K562 (cell line): ENCODE results near the gene ELOVL7. TPM values are rescaled to one million over a fixed set of nuclear protein-coding genes. Genes with fewer than 3 reads are reported as not detected.

ENCODE experiments used
- ARID3A ChIP-seq: IDR thresholded peaks from 2 replicates; pipeline ENCODE4 v1.6.1; 2012; ENCODE audit warnings: low read depth, low read length, improper control_type of control experiment, borderline replicate concordance
- ATF1 ChIP-seq, 2 experiments: fragments of 450-650 bp in 1 of 2; IDR thresholded peaks; 2 replicates each; pipeline ENCODE4 v1.6.1; 2016; ENCODE audit warnings: missing compliant biosample characterization in 1 of 2, missing genetic modification characterization in 1 of 2
- CHD1 ChIP-seq: fragments of 200-600 bp; sonication (generic); IDR thresholded peaks from one replicate; pipeline ENCODE4 v1.6.1; 2012; ENCODE audit warnings: mild to moderate bottlenecking, moderate library complexity, low read length, inconsistent platforms
- CREB5 ChIP-seq: fragments of 250-450 bp; sonication (Bioruptor Pico); IDR thresholded peaks from 2 replicates; pipeline ENCODE4 v1.5.0; 2020; ENCODE audit warnings: mild to moderate bottlenecking
- FOXP1 ChIP-seq: sonication (generic); formaldehyde crosslinking; IDR thresholded peaks from 2 replicates; pipeline ENCODE4 v1.8.0; 2022; ENCODE audit warnings: mild to moderate bottlenecking, missing genetic modification reagents
- HMG20A ChIP-seq: fragments of 450-650 bp; formaldehyde crosslinking; conservative IDR thresholded peaks from 2 replicates; pipeline ENCODE4 v1.4.0; 2020; ENCODE audit warnings: mild to moderate bottlenecking, mixed read lengths
- MED1 ChIP-seq: sonication (generic); formaldehyde crosslinking; IDR thresholded peaks from 2 replicates; pipeline ENCODE4 v1.8.1; 2023; ENCODE audit warnings: missing genetic modification reagents, borderline replicate concordance
- MIER1 ChIP-seq: fragments of 450-650 bp; IDR thresholded peaks from 2 replicates; pipeline ENCODE4 v1.6.1; 2016; ENCODE audit warnings: antibody characterized with exemption, mild to moderate bottlenecking, low read depth
- PPARD ChIP-seq: fragments of 250-450 bp; sonication (Bioruptor Pico); IDR thresholded peaks from 2 replicates; pipeline ENCODE4 v1.8.0; 2022; ENCODE audit warnings: inconsistent platforms, mild to moderate bottlenecking, moderate library complexity
- PRMT5 ChIP-seq: sonication (generic); formaldehyde crosslinking; IDR thresholded peaks from 2 replicates; pipeline ENCODE4 v1.5.0; 2020; ENCODE audit warnings: missing genetic modification reagents
- RFX7 ChIP-seq: fragments of 250-450 bp; sonication (Bioruptor Pico); IDR thresholded peaks from 2 replicates; pipeline ENCODE4 v1.5.1; 2021; ENCODE audit warnings: mild to moderate bottlenecking
- SMARCA5 ChIP-seq: fragments of 450-650 bp; IDR thresholded peaks from 2 replicates; pipeline ENCODE4 v1.6.1; 2016
- TAF1 ChIP-seq: IDR thresholded peaks from 2 replicates; pipeline ENCODE4 v1.6.1; 2011; ENCODE audit warnings: mild to moderate bottlenecking, low read length, moderate library complexity; ENCODE audit not compliant: insufficient read depth, control insufficient read depth, severe bottlenecking; ENCODE audit errors: extremely low read depth
- ZHX1 ChIP-seq: fragments of 150-350 bp; conservative IDR thresholded peaks from 2 replicates; pipeline ENCODE4 v1.6.1; 2014; ENCODE audit warnings: low read length
- ZNF239 ChIP-seq: fragments of 250-450 bp; sonication (Bioruptor Pico); IDR thresholded peaks from 2 replicates; pipeline ENCODE4 v1.4.0; 2020; ENCODE audit warnings: mild to moderate bottlenecking
- ZNF395 ChIP-seq: fragments of 200-800 bp; sonication (Bioruptor generic); IDR thresholded peaks from 2 replicates; pipeline ENCODE4 v1.6.1; 2017; ENCODE audit warnings: missing genetic modification characterization, missing compliant biosample characterization
- ZNF561 ChIP-seq: fragments of 450-650 bp; formaldehyde crosslinking; conservative IDR thresholded peaks from 2 replicates; pipeline ENCODE4 v1.4.0; 2020; ENCODE audit warnings: mild to moderate bottlenecking, moderate library complexity
- ZNF583 ChIP-seq: fragments of 250-450 bp; sonication (Bioruptor Pico); IDR thresholded peaks from 2 replicates; pipeline ENCODE4 v1.4.0; 2020
- ZNF584 ChIP-seq: fragments of 200-800 bp; sonication (Bioruptor generic); IDR thresholded peaks from 2 replicates; pipeline ENCODE4 v1.6.1; 2016; ENCODE audit warnings: low read depth, mild to moderate bottlenecking, missing genetic modification characterization, missing compliant biosample characterization
- ZNF668 ChIP-seq: fragments of 250-450 bp; sonication (Bioruptor Pico); IDR thresholded peaks from 2 replicates; pipeline ENCODE4 v1.8.0; 2022; ENCODE audit warnings: mild to moderate bottlenecking, inconsistent platforms
- polyA plus RNA-seq, 8 experiments: library from polyadenylated mRNA; depleted of rRNA in 4 of 8; stranded (reverse) in 5 of 8; unstranded in 3 of 8; fragments of >200 nt; fragmentation: Nextera tagmentation in 2 of 8; fragmentation: Illumina TruSeq in 1 of 8; extraction: Ambion mirVana in 2 of 8; extraction: Trizol in 1 of 8; gene quantifications; 2 replicates each; pipeline versions ENCODE4 v1.2.1 to v1.2.3, GENCODE V29; 2011 to 2014; ENCODE audit warnings: inconsistent platforms in 1 of 8, missing spikeins in 1 of 8
- total RNA-seq, 7 experiments: library from RNA; depleted of rRNA in 6 of 7; stranded (reverse); fragments of >200 nt in 6 of 7; fragmentation: Illumina TruSeq in 2 of 7; extraction: Trizol in 2 of 7; gene quantifications; 2 replicates each; pipeline versions ENCODE4 v1.2.1 to v1.2.3, GENCODE V29; 2011 to 2021; ENCODE audit warnings: low replicate concordance in 1 of 7

The ELOVL7 gene
- total and polyA plus RNA-seq, 9 of the 15 experiments (the other 6 are each of a cell fraction or from before 2014, with no cell fraction given) = 4.5 to 12.3 (median 6.9) TPM

- TF ChIP-seq ZHX1 (no peak), PPARD (no peak), ZNF584 (CRISPR knock-in tag) (peak; percentile 87), MED1 (no peak), ZNF239 (no peak), ARID3A (peak; percentile 72; the same call in 1 of the 2 replicates), ATF1 (CRISPR knock-in tag; IDR thresholded peaks at IDR 0.05) (no peak), ATF1 (tag; IDR thresholded peaks at IDR 0.05) (peak; percentile 42; the same call in 1 of the 2 replicates), TAF1 (no peak), CHD1 (no peak), SMARCA5 (peak; percentile 34; the same call in 1 of the 2 replicates), RFX7 (CRISPR knock-in tag) (no peak), FOXP1 (CRISPR knock-in tag) (no peak), ZNF561 (CRISPR knock-in tag) (no peak), PRMT5 (no peak), ZNF583 (CRISPR knock-in tag) (no peak), HMG20A (CRISPR knock-in tag) (no peak), ZNF395 (CRISPR knock-in tag) (peak; percentile 80), ZNF668 (CRISPR knock-in tag) (no peak), CREB5 (CRISPR knock-in tag) (no peak), MIER1 (no peak)
Observed at GRCh38 chr5:60820593-60821487, 23.2 kb downstream of the ELOVL7 start (continued).
